DND-41 (cell line): ENCODE measurements around the gene NF1.

ENCODE experiments used
- EZH2 ChIP-seq: IDR thresholded peaks from 3 replicates; pipeline ENCODE4 v1.6.1; 2012; ENCODE audit warnings: borderline replicate concordance, low read depth, mild to moderate bottlenecking, moderate library complexity, low read length, inconsistent platforms; ENCODE audit not compliant: severe bottlenecking
- TF ChIP-seq, protein P1 (sequence below): IDR thresholded peaks from 2 replicates; pipeline ENCODE4 v1.5.1; 2012; ENCODE audit warnings: borderline replicate concordance, low read length, moderate library complexity, mild to moderate bottlenecking; ENCODE audit not compliant: poor library complexity, severe bottlenecking; ENCODE audit errors: extremely low read depth

DNA sequence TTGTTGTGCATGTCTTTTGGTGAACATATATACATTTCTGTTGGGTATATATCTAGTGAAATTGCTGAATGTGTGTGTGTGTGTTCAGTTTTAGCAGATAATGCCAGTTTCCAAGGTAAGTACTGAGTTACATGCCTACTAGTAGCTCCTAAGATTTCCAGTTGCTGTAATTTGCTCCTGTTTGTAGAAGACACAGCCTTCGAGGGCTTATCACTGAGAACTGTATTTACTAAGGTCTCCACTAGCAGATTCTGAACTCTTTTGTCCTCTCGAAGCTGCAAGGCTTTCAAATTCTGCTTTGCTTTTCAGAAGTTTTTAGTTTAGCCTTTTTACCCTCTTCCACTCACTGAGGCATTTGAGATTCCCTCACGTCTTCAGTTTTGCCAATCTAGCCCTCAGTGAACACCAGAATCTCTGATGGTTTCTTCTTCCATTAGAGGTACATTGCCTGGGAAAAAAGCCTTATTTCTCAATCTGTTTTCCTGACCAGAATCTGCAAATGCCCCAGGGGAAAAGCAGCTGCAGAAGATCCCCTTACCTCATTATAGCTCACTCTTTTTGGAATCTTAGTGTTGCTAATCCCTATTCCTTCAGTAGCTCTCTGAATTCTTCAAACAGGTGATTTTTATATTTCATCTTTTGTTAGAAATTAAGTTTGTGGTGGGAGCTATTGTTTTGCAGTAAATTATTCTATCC lies 52.9 kb downstream of the NF1 start:
- TF ChIP-seq, protein P1, sequence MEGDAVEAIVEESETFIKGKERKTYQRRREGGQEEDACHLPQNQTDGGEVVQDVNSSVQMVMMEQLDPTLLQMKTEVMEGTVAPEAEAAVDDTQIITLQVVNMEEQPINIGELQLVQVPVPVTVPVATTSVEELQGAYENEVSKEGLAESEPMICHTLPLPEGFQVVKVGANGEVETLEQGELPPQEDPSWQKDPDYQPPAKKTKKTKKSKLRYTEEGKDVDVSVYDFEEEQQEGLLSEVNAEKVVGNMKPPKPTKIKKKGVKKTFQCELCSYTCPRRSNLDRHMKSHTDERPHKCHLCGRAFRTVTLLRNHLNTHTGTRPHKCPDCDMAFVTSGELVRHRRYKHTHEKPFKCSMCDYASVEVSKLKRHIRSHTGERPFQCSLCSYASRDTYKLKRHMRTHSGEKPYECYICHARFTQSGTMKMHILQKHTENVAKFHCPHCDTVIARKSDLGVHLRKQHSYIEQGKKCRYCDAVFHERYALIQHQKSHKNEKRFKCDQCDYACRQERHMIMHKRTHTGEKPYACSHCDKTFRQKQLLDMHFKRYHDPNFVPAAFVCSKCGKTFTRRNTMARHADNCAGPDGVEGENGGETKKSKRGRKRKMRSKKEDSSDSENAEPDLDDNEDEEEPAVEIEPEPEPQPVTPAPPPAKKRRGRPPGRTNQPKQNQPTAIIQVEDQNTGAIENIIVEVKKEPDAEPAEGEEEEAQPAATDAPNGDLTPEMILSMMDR: no peak
- TF ChIP-seq EZH2: no peak
